ENCODE data around the gene BRCA2.

BRCA2 gene, protein sequence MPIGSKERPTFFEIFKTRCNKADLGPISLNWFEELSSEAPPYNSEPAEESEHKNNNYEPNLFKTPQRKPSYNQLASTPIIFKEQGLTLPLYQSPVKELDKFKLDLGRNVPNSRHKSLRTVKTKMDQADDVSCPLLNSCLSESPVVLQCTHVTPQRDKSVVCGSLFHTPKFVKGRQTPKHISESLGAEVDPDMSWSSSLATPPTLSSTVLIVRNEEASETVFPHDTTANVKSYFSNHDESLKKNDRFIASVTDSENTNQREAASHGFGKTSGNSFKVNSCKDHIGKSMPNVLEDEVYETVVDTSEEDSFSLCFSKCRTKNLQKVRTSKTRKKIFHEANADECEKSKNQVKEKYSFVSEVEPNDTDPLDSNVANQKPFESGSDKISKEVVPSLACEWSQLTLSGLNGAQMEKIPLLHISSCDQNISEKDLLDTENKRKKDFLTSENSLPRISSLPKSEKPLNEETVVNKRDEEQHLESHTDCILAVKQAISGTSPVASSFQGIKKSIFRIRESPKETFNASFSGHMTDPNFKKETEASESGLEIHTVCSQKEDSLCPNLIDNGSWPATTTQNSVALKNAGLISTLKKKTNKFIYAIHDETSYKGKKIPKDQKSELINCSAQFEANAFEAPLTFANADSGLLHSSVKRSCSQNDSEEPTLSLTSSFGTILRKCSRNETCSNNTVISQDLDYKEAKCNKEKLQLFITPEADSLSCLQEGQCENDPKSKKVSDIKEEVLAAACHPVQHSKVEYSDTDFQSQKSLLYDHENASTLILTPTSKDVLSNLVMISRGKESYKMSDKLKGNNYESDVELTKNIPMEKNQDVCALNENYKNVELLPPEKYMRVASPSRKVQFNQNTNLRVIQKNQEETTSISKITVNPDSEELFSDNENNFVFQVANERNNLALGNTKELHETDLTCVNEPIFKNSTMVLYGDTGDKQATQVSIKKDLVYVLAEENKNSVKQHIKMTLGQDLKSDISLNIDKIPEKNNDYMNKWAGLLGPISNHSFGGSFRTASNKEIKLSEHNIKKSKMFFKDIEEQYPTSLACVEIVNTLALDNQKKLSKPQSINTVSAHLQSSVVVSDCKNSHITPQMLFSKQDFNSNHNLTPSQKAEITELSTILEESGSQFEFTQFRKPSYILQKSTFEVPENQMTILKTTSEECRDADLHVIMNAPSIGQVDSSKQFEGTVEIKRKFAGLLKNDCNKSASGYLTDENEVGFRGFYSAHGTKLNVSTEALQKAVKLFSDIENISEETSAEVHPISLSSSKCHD (N-terminal part only)

DNA sequence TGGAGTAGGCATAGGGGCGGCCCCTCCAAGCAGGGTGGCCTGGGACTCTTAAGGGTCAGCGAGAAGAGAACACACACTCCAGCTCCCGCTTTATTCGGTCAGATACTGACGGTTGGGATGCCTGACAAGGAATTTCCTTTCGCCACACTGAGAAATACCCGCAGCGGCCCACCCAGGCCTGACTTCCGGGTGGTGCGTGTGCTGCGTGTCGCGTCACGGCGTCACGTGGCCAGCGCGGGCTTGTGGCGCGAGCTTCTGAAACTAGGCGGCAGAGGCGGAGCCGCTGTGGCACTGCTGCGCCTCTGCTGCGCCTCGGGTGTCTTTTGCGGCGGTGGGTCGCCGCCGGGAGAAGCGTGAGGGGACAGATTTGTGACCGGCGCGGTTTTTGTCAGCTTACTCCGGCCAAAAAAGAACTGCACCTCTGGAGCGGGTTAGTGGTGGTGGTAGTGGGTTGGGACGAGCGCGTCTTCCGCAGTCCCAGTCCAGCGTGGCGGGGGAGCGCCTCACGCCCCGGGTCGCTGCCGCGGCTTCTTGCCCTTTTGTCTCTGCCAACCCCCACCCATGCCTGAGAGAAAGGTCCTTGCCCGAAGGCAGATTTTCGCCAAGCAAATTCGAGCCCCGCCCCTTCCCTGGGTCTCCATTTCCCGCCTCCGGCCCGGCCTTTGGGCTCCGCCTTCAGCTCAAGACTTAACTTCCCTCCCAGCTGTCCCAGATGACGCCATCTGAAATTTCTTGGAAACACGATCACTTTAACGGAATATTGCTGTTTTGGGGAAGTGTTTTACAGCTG is at the start of gene BRCA2, which contains the start of gene ZAR1L:
BRCA2 (plus strand) TSS at position 271 of the 790 bp plus-strand sequence. CDS start 953 bp downstream, outside the sequence.
ZAR1L (minus strand) TSS at position 126 of the 790 bp plus-strand sequence. CDS start 3,438 bp downstream, outside the sequence.
- peak; percentile 77 for DNase-seq (ENCODE audit: low read depth)

DNA sequence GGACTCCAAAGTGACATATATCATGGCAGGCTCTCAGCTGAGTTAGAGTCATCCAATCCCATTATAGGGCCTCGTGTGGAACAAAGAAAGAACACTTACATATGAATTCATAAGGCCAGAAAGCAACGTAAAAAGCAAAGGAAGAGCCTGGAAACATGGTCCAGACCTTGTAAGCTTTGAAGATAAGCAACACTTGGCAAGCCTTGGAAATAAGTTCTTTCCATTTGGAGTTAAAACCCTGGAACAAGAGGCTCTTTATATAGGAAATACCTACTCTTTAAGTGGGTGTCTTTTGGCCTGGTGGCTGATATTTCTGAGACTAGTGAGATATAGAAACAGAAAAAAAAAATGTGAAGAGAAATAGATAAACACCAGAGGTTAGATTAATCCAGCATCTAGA is 49.6 kb upstream of the BRCA2 start:
- no peak for DNase-seq (ENCODE audit: low read depth)

DNA sequence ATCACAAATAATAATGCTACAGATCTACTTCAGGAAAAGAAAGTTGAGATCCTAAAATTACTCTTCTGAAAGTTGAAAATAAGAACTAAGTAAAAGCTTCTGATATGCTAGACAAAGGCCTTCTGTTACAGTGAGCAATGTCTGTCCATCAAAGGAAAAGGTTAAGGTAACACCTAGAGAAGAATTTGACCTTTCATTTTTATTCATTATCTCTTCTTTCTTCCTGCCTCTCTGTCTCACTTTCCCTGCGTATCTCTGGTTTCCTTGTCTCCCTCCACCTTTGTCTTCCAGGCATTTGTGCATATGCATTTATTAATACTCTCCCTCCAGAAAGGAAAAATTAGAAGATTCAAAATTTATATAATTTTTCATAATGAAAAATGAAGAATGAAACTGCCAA is 49.2 kb upstream of the BRCA2 start:
- no peak for DNase-seq (ENCODE audit: low read depth)

DNA sequence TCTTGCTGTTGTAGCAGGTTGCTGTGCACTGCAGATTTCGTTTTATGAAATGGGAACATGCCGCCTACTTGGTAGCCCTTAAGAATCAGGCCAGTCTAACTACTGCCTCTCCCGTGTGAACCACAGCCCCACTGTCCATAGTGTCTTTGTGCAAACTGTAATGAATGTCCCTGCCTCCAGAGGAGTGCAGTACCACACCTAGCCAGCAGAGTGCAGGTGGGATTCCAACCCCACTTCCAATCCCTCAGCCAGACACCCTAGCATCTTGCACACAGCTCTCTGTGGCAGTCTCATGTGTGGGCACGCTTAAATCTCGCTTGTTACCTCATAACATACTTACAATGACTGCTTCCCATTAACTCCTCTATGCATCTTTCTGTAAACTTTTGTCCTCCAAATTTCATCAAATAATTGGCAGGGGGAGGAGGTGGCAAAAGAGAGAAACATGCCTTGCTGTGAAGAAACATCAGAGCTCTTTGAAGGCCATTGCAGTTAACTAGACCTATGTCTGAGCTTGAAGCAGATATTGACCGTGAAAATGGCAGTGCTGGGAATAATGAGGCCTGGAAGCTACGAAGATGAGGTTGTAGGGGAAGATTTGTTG is 47.4 kb upstream of the BRCA2 start:
- peak; percentile 17 for DNase-seq (ENCODE audit: low read depth)

DNA sequence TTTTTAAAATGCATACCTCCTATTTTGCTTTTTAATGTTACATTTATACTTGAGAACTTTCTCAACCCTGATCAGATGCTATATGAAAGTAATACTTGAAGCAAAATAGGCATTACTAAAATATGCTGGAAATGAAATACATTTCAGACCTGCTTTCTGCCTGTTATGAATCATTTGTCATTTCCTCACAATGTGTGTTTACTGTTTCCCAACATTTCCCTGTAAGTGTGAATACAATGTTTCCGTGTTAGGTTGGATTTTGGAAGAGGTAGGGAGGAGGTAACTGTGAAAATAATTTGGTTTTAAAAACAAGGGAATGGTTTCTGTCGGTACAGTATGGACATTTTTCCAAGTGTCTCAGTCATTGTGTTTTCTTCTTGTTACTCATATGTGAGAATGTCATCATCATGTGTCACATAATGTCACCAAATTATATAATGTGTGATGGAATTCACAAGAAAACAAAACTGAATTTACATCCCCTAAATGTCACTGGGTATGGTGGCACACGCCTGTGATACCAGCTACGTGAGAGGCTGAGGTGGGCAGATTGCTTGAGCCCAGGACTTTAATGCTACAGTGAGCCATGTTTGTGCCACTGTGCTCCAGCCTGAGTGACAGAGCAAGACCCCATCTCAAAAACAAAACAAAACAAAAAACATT is 43.2 kb upstream of the BRCA2 start:
- no peak for DNase-seq (ENCODE audit: low read depth)

DNA sequence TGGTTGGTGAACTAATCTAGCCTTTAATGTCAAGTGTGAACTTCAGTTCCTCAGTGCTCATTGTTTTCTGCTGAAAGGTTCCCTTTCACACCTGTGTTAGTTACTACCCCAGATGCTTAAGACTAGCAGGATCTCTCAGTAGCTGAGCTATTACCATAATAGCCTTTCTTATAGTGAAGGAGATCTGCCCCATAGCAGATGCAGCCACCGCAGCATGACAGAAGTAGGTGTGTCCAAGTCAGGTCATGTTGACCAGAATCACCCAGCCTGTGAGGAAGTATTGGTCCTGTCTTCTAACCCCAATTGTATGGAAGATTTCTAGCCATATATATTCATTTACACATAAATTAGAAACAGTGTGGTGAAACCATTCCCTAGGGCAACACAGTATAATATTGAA is 37.5 kb upstream of the BRCA2 start:
- no peak for DNase-seq (ENCODE audit: low read depth)

DNA sequence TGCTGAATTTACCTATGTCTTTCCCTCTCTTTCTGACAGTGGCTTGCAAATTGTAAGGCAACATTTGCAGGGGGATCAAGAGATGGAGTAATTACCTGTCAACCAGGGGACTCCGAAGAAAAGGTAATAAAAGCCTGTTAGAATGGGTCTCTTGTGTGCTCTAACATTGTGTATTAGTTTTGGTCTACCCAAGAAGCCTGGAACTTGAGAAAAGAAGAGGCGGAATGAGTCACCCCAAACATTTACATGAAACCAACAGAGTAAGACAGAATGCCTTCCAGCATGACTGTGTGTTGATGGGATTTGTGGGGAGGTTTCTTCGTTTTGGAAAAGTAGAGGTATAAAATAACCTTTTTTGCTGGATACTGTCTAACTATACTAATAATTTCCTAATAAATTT is 36.9 kb upstream of the BRCA2 start:
- DNase-seq (ENCODE audit: low read depth) = no peak

DNA sequence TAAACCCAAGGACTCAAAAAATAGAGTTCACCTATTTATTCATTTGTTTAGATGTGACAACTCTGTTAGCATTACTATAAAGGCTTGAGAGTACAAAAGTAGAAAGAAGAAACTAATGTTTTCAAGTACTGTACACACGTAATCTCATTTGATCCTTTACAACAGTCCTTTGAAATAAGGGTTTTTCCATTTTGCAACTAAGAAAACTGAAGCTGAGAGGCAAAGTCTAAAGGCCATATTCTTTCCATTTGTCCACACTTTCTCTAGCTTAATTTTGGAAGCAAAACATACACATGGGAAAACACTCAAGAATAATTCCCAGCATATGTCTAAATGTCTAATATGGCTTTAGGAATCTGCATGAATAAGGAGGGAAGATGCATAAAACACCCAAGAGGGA is 34.2 kb upstream of the BRCA2 start:
- no peak for DNase-seq (ENCODE audit: low read depth)

DNA sequence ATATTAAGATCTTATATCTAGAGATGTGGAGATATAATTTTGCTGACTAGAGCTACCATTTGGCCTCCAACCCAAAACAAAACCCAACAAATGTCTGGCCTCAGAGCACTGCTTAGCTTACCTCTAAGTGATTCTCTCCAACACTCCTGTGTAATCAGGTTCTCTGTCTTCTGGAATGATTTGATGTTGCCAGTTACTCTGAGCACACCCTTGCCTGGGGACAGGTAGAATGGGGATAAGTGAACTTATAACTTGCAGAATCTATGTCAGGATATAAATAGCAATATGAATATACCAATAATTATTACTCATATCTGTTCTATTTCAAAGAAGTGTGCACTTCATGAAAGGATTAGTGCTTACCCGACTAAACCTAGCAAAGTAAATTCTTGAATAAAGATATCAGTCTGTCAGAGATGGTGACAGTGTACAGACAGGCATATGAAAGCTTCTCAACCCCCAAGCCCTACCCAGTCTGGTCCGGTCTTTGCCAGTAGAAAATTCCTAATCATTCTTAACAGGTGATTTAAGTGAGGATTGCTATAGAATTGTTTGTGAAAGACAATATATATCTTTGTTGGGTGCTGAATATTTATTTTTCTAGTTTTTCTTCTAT is 33.1 kb upstream of the BRCA2 start:
- no peak for DNase-seq (ENCODE audit: low read depth)

DNA sequence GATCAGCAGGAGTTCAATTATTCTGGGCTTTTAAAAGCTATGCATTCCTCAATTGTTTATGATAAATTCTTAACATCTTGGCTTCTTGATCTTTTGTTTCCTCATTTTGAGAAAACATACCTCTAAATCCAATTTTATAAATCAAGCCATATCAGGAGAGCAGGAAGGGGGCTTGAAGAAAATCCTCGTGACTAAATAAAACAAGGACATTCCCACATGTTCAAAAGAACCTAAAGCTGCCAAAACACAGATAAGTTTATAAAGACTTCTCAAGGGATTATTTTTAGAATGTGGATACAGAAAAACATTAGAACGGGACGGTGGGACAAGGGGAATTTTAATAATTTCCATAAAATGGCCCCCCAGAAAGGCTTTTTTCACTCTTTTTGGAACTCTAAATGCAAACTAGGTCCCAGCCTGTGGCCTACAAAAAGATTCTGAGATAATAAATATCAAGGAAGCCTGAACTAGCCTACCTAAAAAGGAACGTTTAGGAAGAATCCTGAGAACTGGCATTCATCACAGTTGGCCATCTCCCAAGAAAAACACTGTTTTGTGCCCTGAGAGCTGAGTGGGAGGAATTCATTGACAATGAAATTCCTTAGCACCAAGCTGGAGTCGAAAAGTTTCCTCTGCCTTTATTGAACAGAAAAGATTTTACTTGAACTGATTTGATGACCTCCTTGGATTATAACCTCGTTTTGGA is 30.2 kb upstream of the BRCA2 start:
- DNase-seq (ENCODE audit: low read depth) = no peak

DNA sequence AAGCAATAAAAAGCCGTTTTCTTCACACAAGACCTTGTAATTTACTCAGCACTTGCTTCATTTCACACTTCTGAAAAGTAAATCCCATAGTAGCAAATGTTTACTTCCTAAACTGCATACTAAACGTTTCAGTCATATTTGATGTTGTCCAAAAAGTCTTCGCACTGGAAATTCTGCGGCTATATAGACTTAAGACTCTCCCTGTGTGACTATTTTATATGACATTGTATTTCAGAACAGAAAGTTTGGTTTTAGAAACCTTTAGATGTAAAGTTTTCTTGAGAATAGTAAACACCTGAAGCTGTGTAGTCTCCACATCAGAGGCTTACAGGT is 29.7 kb upstream of the BRCA2 start:
- no peak for DNase-seq (ENCODE audit: low read depth)

DNA sequence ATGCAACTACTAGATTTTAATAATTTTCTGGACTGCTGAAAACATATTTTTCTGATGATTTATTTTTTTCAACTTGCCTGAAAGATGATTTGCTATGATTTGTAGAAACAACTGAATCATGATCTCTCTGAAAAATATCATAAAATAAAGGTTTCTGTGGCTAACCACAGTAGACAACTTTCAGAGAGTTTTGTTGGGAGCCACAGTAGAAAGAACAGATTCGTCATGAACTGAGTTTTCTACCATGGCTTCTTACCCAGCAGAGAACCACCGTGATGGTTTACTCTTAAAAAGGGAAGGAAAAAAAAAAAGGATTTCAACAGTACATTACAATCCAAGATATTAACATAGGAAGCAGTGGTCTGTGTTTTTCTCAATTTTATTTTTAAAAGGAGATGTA is 18.1 kb upstream of the BRCA2 start:
- DNase-seq (ENCODE audit: low read depth) = no peak

DNA sequence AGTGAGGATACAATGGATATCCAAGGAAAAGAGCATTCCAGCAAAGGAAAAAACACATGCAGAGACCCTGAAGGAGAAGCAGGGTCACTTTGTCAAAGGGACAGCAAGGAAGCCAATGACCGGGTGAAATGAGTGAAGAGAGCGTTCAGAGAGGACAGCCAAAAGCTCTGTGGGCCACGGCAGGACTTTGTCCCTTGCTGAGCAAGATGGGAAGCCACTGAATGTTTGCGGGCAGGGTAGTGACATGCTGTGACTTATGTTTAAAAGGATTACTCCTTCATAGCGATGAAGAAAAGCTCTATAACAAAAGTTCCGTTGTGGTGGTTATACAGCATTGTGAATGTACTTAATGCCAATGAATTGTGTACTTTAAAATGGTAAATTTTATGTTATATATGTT is 16.6 kb upstream of the BRCA2 start:
- DNase-seq (ENCODE audit: low read depth) = no peak

DNA sequence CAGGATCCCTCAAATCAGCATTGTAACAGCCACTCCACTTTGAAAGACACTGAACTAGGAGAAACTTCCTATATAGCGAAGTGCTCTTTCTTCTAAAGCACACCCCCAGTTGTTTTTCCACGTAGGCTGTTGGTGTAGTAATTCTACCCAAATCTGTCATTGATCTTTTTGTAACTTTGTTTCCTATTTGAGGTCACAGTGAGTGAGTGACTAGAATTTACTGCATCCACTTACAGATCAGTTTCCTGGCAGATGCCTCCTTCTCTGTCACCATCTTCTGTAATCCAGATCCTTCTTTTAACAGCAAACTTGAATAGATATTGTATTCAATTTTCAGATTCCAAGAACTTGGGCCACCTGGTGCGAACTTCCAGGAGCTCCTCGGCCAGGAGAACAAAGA is 15.4 kb upstream of the BRCA2 start:
- no peak for DNase-seq (ENCODE audit: low read depth)

DNA sequence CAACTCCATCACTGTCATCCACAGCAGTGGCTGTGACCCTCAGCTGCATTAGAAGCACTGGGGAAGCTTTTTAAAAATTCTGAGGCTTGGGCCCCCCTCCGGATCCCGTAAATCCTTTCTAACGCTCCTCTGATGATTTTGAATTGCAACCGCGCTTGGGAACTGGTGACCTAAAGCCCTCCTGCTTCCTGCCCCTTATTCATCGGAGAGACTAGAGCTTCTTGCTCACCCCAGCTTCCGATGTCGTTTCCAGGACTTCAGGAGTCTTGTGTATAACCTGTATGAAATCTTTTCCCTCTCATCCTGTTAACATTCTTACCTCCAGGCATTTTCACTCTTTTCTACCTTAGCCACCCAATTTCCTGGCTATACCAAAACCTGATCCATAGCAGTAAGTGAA is 14.9 kb upstream of the BRCA2 start:
- no peak for DNase-seq (ENCODE audit: low read depth)

DNA sequence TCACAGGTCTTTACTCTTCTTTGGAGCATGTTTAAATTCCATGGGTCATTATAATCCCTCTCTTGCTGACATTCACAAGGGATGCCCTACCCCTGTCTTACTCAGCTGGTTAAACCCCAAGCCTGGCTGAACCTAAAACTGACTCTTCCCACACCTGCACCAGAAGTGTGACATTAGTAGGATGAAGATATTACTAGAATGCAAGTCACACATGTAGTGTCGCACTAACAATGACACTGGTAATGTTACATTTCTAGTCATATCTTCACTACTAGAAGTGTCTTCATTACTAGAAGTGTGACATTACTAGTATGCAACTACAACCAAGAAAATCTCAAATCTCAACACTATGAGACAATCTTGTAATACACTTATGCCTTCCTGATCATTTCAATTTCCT is 14.4 kb upstream of the BRCA2 start:
- DNase-seq (ENCODE audit: low read depth) = no peak

DNA sequence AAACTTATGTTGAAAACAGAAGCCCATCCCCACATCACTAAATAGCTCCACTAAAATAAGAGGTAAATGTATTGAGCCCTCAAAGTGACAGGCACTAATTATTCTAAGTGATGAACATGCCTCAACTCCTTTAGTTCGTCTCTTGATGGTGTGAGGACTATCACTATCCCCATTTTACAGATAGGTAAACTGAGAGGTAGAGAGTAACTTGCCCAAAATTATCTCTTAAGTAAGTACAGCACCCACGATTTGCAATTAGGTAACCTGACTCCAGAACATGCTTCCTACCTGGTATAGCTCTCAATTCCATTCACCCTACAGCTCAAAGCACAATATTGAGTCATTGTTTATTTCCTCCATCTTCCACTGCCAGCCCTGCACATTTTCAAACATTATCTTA is 12.8 kb upstream of the BRCA2 start:
- no peak for DNase-seq (ENCODE audit: low read depth)

DNA sequence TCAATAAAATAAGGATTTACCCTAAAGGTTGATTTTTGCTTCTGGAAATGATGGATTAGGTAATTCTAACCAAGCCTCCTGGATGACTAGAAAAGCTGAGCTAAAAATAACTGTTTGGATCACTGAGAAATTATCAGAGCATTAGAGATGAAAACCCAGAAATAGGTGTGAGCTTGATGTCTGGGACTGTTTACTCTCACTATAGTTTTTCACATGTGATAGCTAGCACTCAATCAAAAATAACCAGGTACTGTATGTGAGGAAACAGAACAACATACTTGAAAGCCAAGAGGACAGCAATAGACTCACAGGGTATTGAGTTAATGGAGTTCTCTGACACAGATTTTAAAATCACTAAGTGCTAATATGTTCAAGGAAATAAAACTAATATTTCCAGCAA is 9.7 kb upstream of the BRCA2 start:
- no peak for DNase-seq (ENCODE audit: low read depth)

DNA sequence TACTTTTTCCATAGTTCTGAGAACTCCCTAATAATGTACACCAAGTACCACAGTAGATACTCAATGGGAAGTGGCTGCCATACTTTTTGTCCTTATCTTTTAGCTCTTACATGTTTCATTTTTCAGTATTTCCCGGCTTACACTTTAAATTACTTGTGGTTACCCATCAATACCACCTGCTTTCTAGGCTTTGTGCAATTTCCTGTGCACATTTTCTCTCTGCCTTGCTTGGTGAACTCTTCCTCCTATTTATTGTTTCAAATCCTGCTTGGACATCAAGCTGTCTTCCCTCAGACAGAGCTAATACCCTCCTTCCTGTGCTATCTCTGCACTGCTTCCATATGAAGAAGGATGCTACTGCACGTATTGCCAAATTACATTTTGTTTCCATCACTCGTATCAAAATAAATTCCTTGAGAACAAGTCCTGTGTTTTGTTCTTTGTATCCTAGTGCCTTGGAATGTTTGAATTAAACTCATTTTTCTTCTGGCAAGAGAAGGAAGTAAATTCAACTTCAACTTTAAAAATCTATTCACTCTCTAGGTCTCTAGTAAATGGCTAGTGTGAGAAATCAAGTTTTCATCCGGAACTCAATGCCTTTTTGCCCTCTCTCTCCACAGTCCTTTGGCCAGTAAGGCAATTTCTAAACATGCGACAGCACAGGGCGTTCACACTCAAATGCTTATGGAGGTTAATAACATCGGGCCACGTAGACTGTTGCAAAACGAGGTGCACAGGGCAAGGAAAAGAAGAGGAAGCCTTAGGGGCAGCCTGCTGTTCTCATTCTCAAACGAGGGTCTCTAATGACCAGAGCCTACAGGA is 5.8 kb upstream of the BRCA2 start:
- DNase-seq (ENCODE audit: low read depth) = no peak

Measured in activated T-helper 1 cell treated with Interleukin-2 at 50 U/mL for 16 hours (primary cell).